Psoas muscle (tissue), 8 donors: ENCODE results near the gene CCDC187. TPM values are rescaled to one million over a fixed set of nuclear protein-coding genes. Genes with fewer than 3 reads are reported as not detected.
A peak's percentile ranks its signal among the peaks of the same experiment; 100 is the strongest.
"Not testable (repeated sequence)": the region's sequence is repeated elsewhere in the genome, so short reads cannot be mapped to it uniquely, and the experiment has no call there.

Experiments used
- ATAC-seq, 4 donors: fragments of 200-7000 bp; cut with Tn5 transposase; one replicate each; pipeline ENCODE4 v1.9.1; 2020; ENCODE audit warnings: moderate library complexity in 3 of 4, mild to moderate bottlenecking in 2 of 4
- DNase-seq, 2 donors: peaks; one replicate each; pipeline ENCODE4 v3.0.0-alpha.2; 2020
- H3K27ac ChIP-seq: fragments of 200-600 bp; one replicate; pipeline ENCODE4 v1.8.0; 2022
- H3K27me3 ChIP-seq, 3 donors: fragments of 200-600 bp in 1 of 3; one replicate each; pipeline versions ENCODE4 v1.6.1 to v1.8.0; 2013 to 2022; ENCODE audit warnings: low read length in 2 of 3, mild to moderate bottlenecking in 2 of 3, moderate library complexity in 1 of 3; ENCODE audit not compliant: insufficient read depth in 3 of 3
- H3K36me3 ChIP-seq, 2 donors: fragments of 200-600 bp in 1 of 2; one replicate each; pipeline versions ENCODE4 v1.6.1 to v1.8.0; 2013 to 2022; ENCODE audit warnings: low read depth in 1 of 2, mild to moderate bottlenecking in 1 of 2, moderate library complexity in 1 of 2; ENCODE audit not compliant: insufficient read depth in 1 of 2
- H3K4me1 ChIP-seq: fragments of 200-600 bp; one replicate; pipeline ENCODE4 v1.8.0; 2022
- H3K4me3 ChIP-seq: fragments of 200-600 bp; one replicate; pipeline ENCODE4 v1.8.0; 2022; ENCODE audit warnings: mild to moderate bottlenecking
- H3K9me3 ChIP-seq: fragments of 200-600 bp; one replicate; pipeline ENCODE4 v1.8.0; 2022
- WGBS, 3 donors: extraction: QIAGEN DNeasy Blood & Tissue Kit; methylation state at CpG; one replicate each; pipeline versions ENCODE4 v1.1.6 to v1.1.7; 2013; 5-methylcytosine and 5-hydroxymethylcytosine counted together
- intact Hi-C, 2 donors: fragments of 100-400 bp; cut with DNase I; formaldehyde crosslinking; loops; one replicate each; pipeline versions ENCODE4 v1.11.0 to v1.14.2; 2022
- polyA plus RNA-seq, 3 donors: library from polyadenylated mRNA; stranded (reverse); fragments of 200-250 nt; gene quantifications; one replicate each; pipeline ENCODE4 v1.2.3, GENCODE V29; 2013
- total RNA-seq, 4 donors: library from RNA; stranded (reverse); fragmentation: NEBNext Ultra II Directional in 2 of 4; extraction: Animal tissue kit (Norgen Biotek cat#: 25700) in 2 of 4; gene quantifications; one replicate each; pipeline versions ENCODE4 v1.2.1 to v1.2.4, GENCODE V29; 2021 to 2023
- TF ChIP-seq, protein P1 (sequence below): fragments of 200-600 bp; IDR thresholded peaks from one replicate; pipeline ENCODE4 v1.8.0; 2022; ENCODE audit warnings: antibody characterized with exemption
- donor health status: healthy with polysubstance abuse.
- donor health status: DM: no; HTN: no; CAD: no; lungs with moderate emphysema.
- donor health status: Bipolar disorder and iron deficiency.
- donor health status: healthy.
- donor health status: DM: yes; HTN: yes; CAD: no.
- donor health status: DM: no; HTN: no; CAD: no.
- donor health status: DM: no; HTN: no; CAD: no.
- donor health status: DM: yes; HTN: yes; CAD: no.

The CCDC187 gene
- total and polyA plus RNA-seq, 7 donors: not detected

- TF ChIP-seq, protein P1, sequence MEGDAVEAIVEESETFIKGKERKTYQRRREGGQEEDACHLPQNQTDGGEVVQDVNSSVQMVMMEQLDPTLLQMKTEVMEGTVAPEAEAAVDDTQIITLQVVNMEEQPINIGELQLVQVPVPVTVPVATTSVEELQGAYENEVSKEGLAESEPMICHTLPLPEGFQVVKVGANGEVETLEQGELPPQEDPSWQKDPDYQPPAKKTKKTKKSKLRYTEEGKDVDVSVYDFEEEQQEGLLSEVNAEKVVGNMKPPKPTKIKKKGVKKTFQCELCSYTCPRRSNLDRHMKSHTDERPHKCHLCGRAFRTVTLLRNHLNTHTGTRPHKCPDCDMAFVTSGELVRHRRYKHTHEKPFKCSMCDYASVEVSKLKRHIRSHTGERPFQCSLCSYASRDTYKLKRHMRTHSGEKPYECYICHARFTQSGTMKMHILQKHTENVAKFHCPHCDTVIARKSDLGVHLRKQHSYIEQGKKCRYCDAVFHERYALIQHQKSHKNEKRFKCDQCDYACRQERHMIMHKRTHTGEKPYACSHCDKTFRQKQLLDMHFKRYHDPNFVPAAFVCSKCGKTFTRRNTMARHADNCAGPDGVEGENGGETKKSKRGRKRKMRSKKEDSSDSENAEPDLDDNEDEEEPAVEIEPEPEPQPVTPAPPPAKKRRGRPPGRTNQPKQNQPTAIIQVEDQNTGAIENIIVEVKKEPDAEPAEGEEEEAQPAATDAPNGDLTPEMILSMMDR: no peak
- Histone ChIP-seq H3K36me3 (no peaks in the 10 kb centered on the region), H3K27ac (no peak overlapping the region), H3K4me1 (no peaks in the 10 kb centered on the region), H3K9me3 (no peaks in the 10 kb centered on the region), H3K4me3 (peak overlapping the region; percentile 60), H3K27me3 (peaks cover 0 to 65% (median 0%) of the 10 kb centered on the region in 3 donors)
- ATAC-seq (peak; percentile 85 to 97 (median 92)), DNase-seq (peak; percentile 78 to 88)
- intact Hi-C loops: no loop called here
- 13 to 25% (median 13%) methylated on average over 38 to 60 of the region's 60 CpGs for WGBS, 3 donors
These were observed 36.4 kb downstream of the CCDC187 start for GRCh38 chr9:136267261-136268111.

- 89 to 91% (median 90%) methylated on average over 18 of the region's 18 CpGs for WGBS, 3 donors
- H3K36me3 ChIP-seq, H3K27ac ChIP-seq, H3K4me3 ChIP-seq, H3K9me3 ChIP-seq, intact Hi-C loops, DNase-seq, H3K4me1 ChIP-seq, ATAC-seq: not testable (repeated sequence)
- H3K27me3 ChIP-seq: peaks cover 0 to 61% (median 0%) of the 10 kb centered on the region in 3 donors
These were observed 37.3 kb downstream of the CCDC187 start for GRCh38 chr9:136266641-136267040.

DNA sequence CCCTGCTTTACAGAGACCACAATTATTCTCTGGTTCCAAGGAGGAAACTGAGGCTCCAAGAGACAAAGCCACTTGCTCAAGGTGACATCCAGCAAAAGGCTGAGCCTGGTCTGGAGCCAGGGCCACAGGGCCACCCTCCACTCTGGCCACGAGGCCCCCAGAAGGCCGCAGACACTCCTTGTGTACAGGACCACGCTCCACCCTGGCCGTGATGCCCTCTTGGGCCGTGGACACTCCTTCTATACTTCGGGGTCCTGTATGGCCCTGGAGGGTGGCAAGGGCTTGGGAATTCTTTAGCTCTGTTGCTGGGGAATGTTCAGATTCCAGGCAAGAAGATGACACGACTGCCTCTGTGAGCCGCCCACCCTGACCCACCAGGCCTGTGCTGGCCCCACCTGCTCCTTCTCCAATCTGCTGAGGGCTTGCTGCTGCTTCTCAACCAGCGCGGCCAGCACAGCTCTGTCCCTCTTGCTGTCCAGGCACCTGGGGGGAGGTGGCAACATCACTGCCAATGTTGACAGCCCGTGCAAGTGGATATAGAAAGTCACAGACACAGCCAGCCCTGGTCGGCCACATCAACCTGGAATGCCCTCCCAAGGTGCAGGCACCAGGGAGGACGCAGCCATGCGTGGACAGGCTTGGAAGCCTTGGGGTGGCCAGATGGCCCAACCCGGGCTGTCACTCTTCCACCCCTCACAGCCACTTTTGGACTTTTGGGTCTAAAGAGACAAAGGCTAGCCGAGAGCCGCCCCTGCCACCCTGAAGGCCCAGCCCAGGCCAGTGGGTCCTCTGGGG, 38.1 kb downstream of the CCDC187 start:
- DNase-seq: no peak
- Histone ChIP-seq H3K4me3 (no peak overlapping the region), H3K27me3 (peaks cover 0 to 56% (median 0%) of the 10 kb centered on the region in 3 donors), H3K27ac (no peak overlapping the region), H3K4me1 (no peaks in the 10 kb centered on the region), H3K9me3 (no peaks in the 10 kb centered on the region), H3K36me3 (no peaks in the 10 kb centered on the region)
- TF ChIP-seq, protein P1: no peak
- no peak for ATAC-seq
- intact Hi-C loops: no loop called here
- 85 to 86% (median 85%) methylated on average over 17 of the region's 17 CpGs for WGBS, 3 donors

DNA sequence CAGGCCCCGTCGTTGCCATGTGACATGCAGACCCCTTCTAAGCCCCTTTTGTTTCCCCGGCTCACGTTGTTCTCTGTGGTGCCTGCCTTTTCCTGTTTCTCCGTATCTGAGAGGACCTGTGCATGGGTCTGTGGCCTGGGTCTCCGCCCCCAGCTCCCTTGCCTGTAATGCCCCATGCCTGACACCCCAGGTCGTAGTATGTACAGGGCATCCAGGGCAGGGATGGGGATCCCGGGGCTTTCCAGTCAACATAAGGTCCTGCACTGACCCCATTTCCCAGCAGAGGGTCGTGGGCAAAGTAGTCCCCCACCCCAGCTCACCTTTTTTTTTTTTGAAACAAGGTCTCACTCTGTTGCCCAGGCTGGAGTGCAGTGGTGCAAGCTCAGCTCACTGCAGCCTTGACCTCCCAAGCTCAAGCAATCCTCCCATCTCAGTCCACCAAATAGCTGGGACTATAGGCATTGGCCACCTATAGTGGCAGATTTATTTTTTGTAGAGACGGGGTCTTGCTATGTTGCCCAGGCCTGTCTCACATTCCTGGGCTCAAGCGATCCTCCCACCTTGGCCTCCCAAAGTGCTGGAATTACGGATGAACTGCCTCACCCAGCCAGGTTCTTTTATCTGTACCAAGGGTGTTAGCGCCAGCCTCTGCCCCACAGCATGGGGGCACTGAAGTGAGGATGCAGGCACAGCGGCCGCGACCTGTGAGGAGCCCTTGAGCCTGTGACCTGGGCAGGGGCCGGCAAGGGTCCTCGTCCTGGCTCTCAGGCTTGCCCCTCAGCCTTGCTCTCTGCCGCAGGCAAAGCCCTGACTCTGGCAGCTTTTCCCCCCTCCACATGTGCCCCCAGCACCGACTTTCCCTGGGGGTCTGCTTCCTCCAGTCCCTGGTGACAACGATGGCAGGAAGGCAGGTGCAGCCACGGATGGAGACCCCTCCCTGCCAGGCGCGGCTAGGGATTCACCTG, 39.2 kb downstream of the CCDC187 start:
- Histone ChIP-seq H3K9me3 (no peaks in the 10 kb centered on the region), H3K4me3 (no peak overlapping the region), H3K4me1 (no peaks in the 10 kb centered on the region), H3K27ac (no peak overlapping the region), H3K27me3 (peaks cover 0 to 49% (median 0%) of the 10 kb centered on the region in 3 donors), H3K36me3 (no peaks in the 10 kb centered on the region)
- ATAC-seq: no peak
- no peak for DNase-seq
- WGBS, 3 donors: 81 to 82% (median 81%) methylated on average over 23 to 24 of the region's 24 CpGs
- intact Hi-C loops: no loop called here
- TF ChIP-seq, protein P1: no peak
